Measurements from ENCODE around the gene GUSB. TPM values are rescaled to one million over a fixed set of nuclear protein-coding genes. Genes with fewer than 3 reads are reported as not detected.

Gene GUSB
- total and polyA plus RNA-seq, 2 of the 8 experiments (the other 6 are each of a cell fraction or from before 2014, with no cell fraction given) = 43.6 to 71.3 TPM

- ChIA-PET CTCF (ENCODE audit: partially characterized antibody) (no interaction called here), POLR2A (ENCODE audit: partially characterized antibody) (interaction anchor here (1.3 kb wide), 1 partner anchor 33 kb away, joined by 3 read pairs; no protein-coding TSS in a partner anchor)
- Histone ChIP-seq H3K23me2 (ENCODE audit: low read depth, low read length) (no peaks in the 10 kb centered on the region), H3K4ac (replicated peaks; ENCODE audit: insufficient read length, low read depth, low read length) (no peak overlapping the region), H3K56ac (replicated peaks; ENCODE audit: insufficient read length, low read depth, low read length) (no peak overlapping the region), H3K27ac (ENCODE audit: low read depth, low read length) (no peak overlapping the region), H2BK20ac (ENCODE audit: low read length) (no peak overlapping the region), H3K4me2 (ENCODE audit: insufficient read depth in 1 of 2, low read depth in 2 of 2, low read length in 2 of 2) (no peak overlapping the region), H4K8ac (ENCODE audit: extremely low read depth, insufficient read depth, low read length) (no peak overlapping the region), H2AK5ac (ENCODE audit: low read depth, low read length) (no peak overlapping the region), H2BK5ac (ENCODE audit: low read depth, low read length) (no peak overlapping the region), H2BK12ac (ENCODE audit: low read depth, low read length) (no peak overlapping the region), H3K23ac (ENCODE audit: insufficient read length) (no peak overlapping the region), H4K91ac (replicated peaks; ENCODE audit: insufficient read length, low read length) (no peak overlapping the region), H3K9ac (replicated peaks in 1 of 4; ENCODE audit: extremely low read depth in 1 of 4, low read depth in 3 of 4, low read length in 3 of 4) (no peak overlapping the region), H4K5ac (ENCODE audit: insufficient read length, low read depth, low read length) (no peak overlapping the region), H4K20me1 (replicated peaks in 1 of 2; ENCODE audit: control insufficient read depth in 1 of 2, insufficient read depth in 2 of 2, low read length in 2 of 2) (peaks cover 0 to 3% of the 10 kb centered on the region in 2 experiments), H3K79me1 (ENCODE audit: low read depth, low read length) (no peaks in the 10 kb centered on the region; the same call in 1 of the 2 replicates), H3K4me1 (replicated peaks in 1 of 4; ENCODE audit: control insufficient read depth in 3 of 4, insufficient read depth in 4 of 4, low read length in 3 of 4) (no peaks in the 10 kb centered on the region; a peak in 1 of 7 replicates), H3K14ac (ENCODE audit: insufficient read length) (no peak overlapping the region), H2AFZ (ENCODE audit: low read length) (no peak overlapping the region), H3K79me2 (ENCODE audit: control insufficient read depth in 1 of 2, insufficient read depth in 2 of 2, low read length in 2 of 2) (peaks cover 0 to 66% of the 10 kb centered on the region in 2 experiments; a peak in 2 of 4 replicates), H3K4me3 (ENCODE audit: extremely low read depth in 1 of 4, insufficient read depth in 2 of 4, low read depth in 3 of 4, low read length in 4 of 4) (no peak overlapping the region), H3K18ac (ENCODE audit: extremely low read depth, low read length) (no peak overlapping the region), H2BK120ac (replicated peaks; ENCODE audit: low read depth, low read length) (no peak overlapping the region), H3K36me3 (ENCODE audit: control insufficient read depth in 2 of 4, insufficient read depth in 4 of 4, low read length in 3 of 4) (no peaks in the 10 kb centered on the region), H3K9me3 (ENCODE audit: insufficient read depth in 2 of 2, low read depth in 1 of 2, low read length in 1 of 2) (no peaks in the 10 kb centered on the region), H2BK15ac (ENCODE audit: low read length) (no peak overlapping the region), H3K27me3 (replicated peaks in 1 of 4; ENCODE audit: control insufficient read depth in 3 of 4, extremely low read depth in 1 of 4, insufficient read depth in 3 of 4, low read length in 3 of 4) (no peaks in the 10 kb centered on the region)
- WGBS, 2 experiments (ENCODE audit: extremely low coverage in 1 of 2, insufficient coverage in 1 of 2, insufficient read length in 1 of 2, insufficient replicate concordance in 2 of 2, low coverage in 1 of 2, low lambda C conversion rate in 2 of 2, missing lambda C conversion rate in 1 of 2) = 83% methylated on average over 4 of the region's 4 CpGs; no CpG with 5 or more reads in 1 of the 2 experiments
- FAIRE-seq (no peak), DNase-seq (ENCODE audit: low read depth in 1 of 2, low spot score in 2 of 2) (no peak)
- no peak for TF ChIP-seq EZH2 (IDR thresholded peaks at IDR 0.05; ENCODE audit: low read depth, low read length, severe bottlenecking)
- TF ChIP-seq PHF8 (conservative IDR thresholded peaks at IDR 0.05; ENCODE audit: low read depth, low read length) = no peak
Observed at GRCh38 chr7:65931685-65932084, 50.3 kb downstream of the GUSB start.

Data from H1 (cell line).